Measurements from ENCODE around the gene MEMO1.
"Not testable (repeated sequence)": the region's sequence is repeated elsewhere in the genome, so short reads cannot be mapped to it uniquely, and the experiment has no call there.

The MEMO1 gene

GRCh38 chr2:31957354-31958139, 53.3 kb downstream of the MEMO1 start:
- DNase-seq (ENCODE audit: low read depth) = no peak

GRCh38 chr2:31956934-31957333, 53.9 kb downstream of the MEMO1 start:
- DNase-seq (ENCODE audit: low read depth) = not testable (repeated sequence)

- DNase-seq (ENCODE audit: low read depth) = no peak
Measured at GRCh38 chr2:31956312-31956711, 54.5 kb downstream of the MEMO1 start.

GRCh38 chr2:31953095-31953494, 57.7 kb downstream of the MEMO1 start:
- DNase-seq (ENCODE audit: low read depth) = not testable (repeated sequence)

GRCh38 chr2:31950946-31951562, 59.8 kb downstream of the MEMO1 start:
- DNase-seq (ENCODE audit: low read depth) = no peak

GRCh38 chr2:31947871-31948270, 62.9 kb downstream of the MEMO1 start:
- no peak for DNase-seq (ENCODE audit: low read depth)

- no peak for DNase-seq (ENCODE audit: low read depth)
Measured at GRCh38 chr2:31946838-31947237, 64.0 kb downstream of the MEMO1 start.

- DNase-seq (ENCODE audit: low read depth) = no peak
Measured at GRCh38 chr2:31945572-31945935, 65.3 kb downstream of the MEMO1 start.

GRCh38 chr2:31944828-31945571, 65.8 kb downstream of the MEMO1 start:
- no peak for DNase-seq (ENCODE audit: low read depth)

- DNase-seq (ENCODE audit: low read depth) = no peak
Measured at GRCh38 chr2:31943636-31944225, 67.1 kb downstream of the MEMO1 start.

- DNase-seq (ENCODE audit: low read depth) = no peak
Measured at GRCh38 chr2:31940920-31941319, 69.9 kb downstream of the MEMO1 start.

GRCh38 chr2:31937741-31938140, 73.1 kb downstream of the MEMO1 start:
- DNase-seq (ENCODE audit: low read depth) = no peak

- DNase-seq (ENCODE audit: low read depth) = no peak
Measured at GRCh38 chr2:31935370-31935769, 75.4 kb downstream of the MEMO1 start.

GRCh38 chr2:31933066-31933465, 77.7 kb downstream of the MEMO1 start:
- DNase-seq (ENCODE audit: low read depth) = no peak

GRCh38 chr2:31932589-31932988, 78.2 kb downstream of the MEMO1 start:
- DNase-seq (ENCODE audit: low read depth) = no peak

- DNase-seq (ENCODE audit: low read depth) = no peak
Measured at GRCh38 chr2:31931916-31932315, 78.9 kb downstream of the MEMO1 start.

GRCh38 chr2:31925517-31925916, 85.3 kb downstream of the MEMO1 start:
- DNase-seq (ENCODE audit: low read depth) = no peak

- DNase-seq (ENCODE audit: low read depth) = no peak
Measured at GRCh38 chr2:31923662-31924061, 87.1 kb downstream of the MEMO1 start.

GRCh38 chr2:31922542-31923408, 88.0 kb downstream of the MEMO1 start:
- no peak for DNase-seq (ENCODE audit: low read depth)

GRCh38 chr2:31920962-31921361, 89.8 kb downstream of the MEMO1 start:
- DNase-seq (ENCODE audit: low read depth) = no peak

GRCh38 chr2:31919499-31919898, 91.3 kb downstream of the MEMO1 start:
- DNase-seq (ENCODE audit: low read depth) = no peak

GRCh38 chr2:31909661-31910060, 101.1 kb downstream of the MEMO1 start:
- no peak for DNase-seq (ENCODE audit: low read depth)

Data from GM04503 (cell line).